OCI-LY7 (cell line): ENCODE results near the gene AWAT2.
"Not testable (repeated sequence)": the region's sequence is repeated elsewhere in the genome, so short reads cannot be mapped to it uniquely, and the experiment has no call there.

Source experiments
- EZH2phosphoT487 ChIP-seq: fragments of 200-600 bp; sonication (generic); IDR thresholded peaks from 2 replicates; pipeline ENCODE4 v1.6.1; 2018; ENCODE audit warnings: low read depth, borderline replicate concordance, mild to moderate bottlenecking, mixed run types, antibody characterized with exemption, low read length, moderate library complexity, mixed read lengths
- TF ChIP-seq, protein P1 (sequence below): fragments of 200-600 bp; sonication (generic); conservative IDR thresholded peaks from 2 replicates; pipeline ENCODE4 v1.5.1; 2014; ENCODE audit warnings: mild to moderate bottlenecking, antibody characterized with exemption, low read length, moderate library complexity, mixed read lengths

DNA sequence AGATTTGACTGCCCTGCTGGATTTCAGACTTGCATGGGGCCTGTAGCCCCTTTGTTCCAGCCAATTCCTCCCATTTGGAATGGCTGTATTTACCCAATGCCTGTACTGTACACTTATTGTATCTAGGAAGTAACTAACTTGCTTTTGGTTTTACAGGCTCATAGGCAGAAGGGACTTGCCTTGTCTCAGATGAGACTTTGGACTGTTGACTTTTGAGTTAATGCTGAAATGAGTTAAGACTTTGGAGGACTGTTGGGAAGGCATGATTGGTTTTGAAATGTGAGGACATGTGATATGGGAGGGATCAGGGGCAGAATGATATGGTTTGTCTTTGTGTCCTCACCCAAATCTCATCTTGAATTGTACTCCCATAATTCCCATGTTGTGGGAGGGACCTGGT lies 51.4 kb downstream of the AWAT2 start:
- TF ChIP-seq, protein P1, sequence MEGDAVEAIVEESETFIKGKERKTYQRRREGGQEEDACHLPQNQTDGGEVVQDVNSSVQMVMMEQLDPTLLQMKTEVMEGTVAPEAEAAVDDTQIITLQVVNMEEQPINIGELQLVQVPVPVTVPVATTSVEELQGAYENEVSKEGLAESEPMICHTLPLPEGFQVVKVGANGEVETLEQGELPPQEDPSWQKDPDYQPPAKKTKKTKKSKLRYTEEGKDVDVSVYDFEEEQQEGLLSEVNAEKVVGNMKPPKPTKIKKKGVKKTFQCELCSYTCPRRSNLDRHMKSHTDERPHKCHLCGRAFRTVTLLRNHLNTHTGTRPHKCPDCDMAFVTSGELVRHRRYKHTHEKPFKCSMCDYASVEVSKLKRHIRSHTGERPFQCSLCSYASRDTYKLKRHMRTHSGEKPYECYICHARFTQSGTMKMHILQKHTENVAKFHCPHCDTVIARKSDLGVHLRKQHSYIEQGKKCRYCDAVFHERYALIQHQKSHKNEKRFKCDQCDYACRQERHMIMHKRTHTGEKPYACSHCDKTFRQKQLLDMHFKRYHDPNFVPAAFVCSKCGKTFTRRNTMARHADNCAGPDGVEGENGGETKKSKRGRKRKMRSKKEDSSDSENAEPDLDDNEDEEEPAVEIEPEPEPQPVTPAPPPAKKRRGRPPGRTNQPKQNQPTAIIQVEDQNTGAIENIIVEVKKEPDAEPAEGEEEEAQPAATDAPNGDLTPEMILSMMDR: not testable (repeated sequence)
- not testable (repeated sequence) for TF ChIP-seq EZH2phosphoT487
